Measurements from ENCODE around the gene VPS26C.

Gene VPS26C

DNA sequence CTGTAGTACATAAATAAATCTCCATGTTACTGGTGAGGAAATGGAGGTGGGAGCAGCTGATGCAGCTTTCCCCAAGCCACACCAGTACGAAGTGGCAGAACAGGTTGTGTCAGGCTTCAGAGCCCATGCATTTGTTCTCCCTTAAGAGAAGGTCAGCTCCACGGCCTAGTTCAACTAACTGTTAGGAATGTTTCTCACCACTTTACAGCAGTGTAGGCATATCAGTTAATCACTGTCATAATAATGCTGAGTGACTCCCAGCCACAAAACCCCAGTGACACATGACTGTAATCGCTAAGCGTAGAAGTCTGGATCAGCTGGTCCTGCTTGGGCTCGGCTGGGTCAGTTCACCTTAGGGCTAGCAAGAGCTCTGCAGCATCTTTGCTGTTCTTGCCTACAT lies 90.4 kb downstream of the VPS26C start:
- H3K4me3 ChIP-seq (ENCODE audit: low read depth, low read length): no peak overlapping the region
- no peaks in the 10 kb centered on the region for H3K9me3 ChIP-seq (ENCODE audit: severe bottlenecking)
- no peaks in the 10 kb centered on the region for H3K27me3 ChIP-seq (ENCODE audit: insufficient read depth, low read depth, severe bottlenecking)
- no peak for DNase-seq
- peaks cover 96% of the 10 kb centered on the region for H3K36me3 ChIP-seq
- TF ChIP-seq, protein P1, sequence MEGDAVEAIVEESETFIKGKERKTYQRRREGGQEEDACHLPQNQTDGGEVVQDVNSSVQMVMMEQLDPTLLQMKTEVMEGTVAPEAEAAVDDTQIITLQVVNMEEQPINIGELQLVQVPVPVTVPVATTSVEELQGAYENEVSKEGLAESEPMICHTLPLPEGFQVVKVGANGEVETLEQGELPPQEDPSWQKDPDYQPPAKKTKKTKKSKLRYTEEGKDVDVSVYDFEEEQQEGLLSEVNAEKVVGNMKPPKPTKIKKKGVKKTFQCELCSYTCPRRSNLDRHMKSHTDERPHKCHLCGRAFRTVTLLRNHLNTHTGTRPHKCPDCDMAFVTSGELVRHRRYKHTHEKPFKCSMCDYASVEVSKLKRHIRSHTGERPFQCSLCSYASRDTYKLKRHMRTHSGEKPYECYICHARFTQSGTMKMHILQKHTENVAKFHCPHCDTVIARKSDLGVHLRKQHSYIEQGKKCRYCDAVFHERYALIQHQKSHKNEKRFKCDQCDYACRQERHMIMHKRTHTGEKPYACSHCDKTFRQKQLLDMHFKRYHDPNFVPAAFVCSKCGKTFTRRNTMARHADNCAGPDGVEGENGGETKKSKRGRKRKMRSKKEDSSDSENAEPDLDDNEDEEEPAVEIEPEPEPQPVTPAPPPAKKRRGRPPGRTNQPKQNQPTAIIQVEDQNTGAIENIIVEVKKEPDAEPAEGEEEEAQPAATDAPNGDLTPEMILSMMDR (IDR thresholded peaks at IDR 0.05; ENCODE audit: low read depth, low read length): no peak
- no peak overlapping the region for H3K27ac ChIP-seq
